ENCODE measurements around the gene MMP10. TPM values are rescaled to one million over a fixed set of nuclear protein-coding genes. Genes with fewer than 3 reads are reported as not detected.

MMP10 gene
- total and polyA plus RNA-seq, 2 donors (not counting 1 experiment from before 2014, with no cell fraction given), result not detected

GRCh38 chr11:102783720-102784119 lies 3.3 kb upstream of the MMP10 start:
- Histone ChIP-seq H4K20me1 (ENCODE audit: control insufficient read depth, insufficient read depth, low read length, poor library complexity, severe bottlenecking) (no peaks in the 10 kb centered on the region), H3K27me3 (replicated peaks in 1 of 4; ENCODE audit: control extremely low read depth in 1 of 4, control insufficient read depth in 3 of 4, insufficient read depth in 4 of 4, low read length in 3 of 4) (peaks cover 0 to 2% (median 0%) of the 10 kb centered on the region in 4 experiments), H3K79me2 (ENCODE audit: control insufficient read depth, insufficient read depth, low read length) (no peaks in the 10 kb centered on the region), H2AFZ (ENCODE audit: insufficient read depth, low read depth, low read length, poor library complexity, severe bottlenecking) (no peak overlapping the region), H3K9ac (ENCODE audit: low read length) (no peak overlapping the region), H3K36me3 (replicated peaks in 1 of 2; ENCODE audit: control extremely low read depth in 1 of 2, control insufficient read depth in 1 of 2, extremely low read depth in 1 of 2, insufficient read depth in 2 of 2, low read length in 1 of 2) (no peaks in the 10 kb centered on the region), H3K9me3 (ENCODE audit: control extremely low read depth in 1 of 3, control insufficient read depth in 2 of 3, insufficient read depth in 1 of 3, low read length in 2 of 3) (no peaks in the 10 kb centered on the region), H3K4me1 (ENCODE audit: control insufficient read depth in 2 of 2, insufficient read depth in 2 of 2, low read length in 2 of 2) (no peaks in the 10 kb centered on the region), H3K27ac (ENCODE audit: low read length in 2 of 2) (no peak overlapping the region), H3K4me2 (replicated peaks; ENCODE audit: low read depth, low read length, poor library complexity, severe bottlenecking) (no peak overlapping the region), H3K4me3 (ENCODE audit: control extremely low read depth in 1 of 5, extremely low read depth in 1 of 5, insufficient read depth in 1 of 5, low read depth in 2 of 5, low read length in 4 of 5) (no peak overlapping the region)
- TF ChIP-seq, protein P1, sequence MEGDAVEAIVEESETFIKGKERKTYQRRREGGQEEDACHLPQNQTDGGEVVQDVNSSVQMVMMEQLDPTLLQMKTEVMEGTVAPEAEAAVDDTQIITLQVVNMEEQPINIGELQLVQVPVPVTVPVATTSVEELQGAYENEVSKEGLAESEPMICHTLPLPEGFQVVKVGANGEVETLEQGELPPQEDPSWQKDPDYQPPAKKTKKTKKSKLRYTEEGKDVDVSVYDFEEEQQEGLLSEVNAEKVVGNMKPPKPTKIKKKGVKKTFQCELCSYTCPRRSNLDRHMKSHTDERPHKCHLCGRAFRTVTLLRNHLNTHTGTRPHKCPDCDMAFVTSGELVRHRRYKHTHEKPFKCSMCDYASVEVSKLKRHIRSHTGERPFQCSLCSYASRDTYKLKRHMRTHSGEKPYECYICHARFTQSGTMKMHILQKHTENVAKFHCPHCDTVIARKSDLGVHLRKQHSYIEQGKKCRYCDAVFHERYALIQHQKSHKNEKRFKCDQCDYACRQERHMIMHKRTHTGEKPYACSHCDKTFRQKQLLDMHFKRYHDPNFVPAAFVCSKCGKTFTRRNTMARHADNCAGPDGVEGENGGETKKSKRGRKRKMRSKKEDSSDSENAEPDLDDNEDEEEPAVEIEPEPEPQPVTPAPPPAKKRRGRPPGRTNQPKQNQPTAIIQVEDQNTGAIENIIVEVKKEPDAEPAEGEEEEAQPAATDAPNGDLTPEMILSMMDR (IDR thresholded peaks at IDR 0.05), result no peak
- no peak for TF ChIP-seq EZH2 (IDR thresholded peaks at IDR 0.05; ENCODE audit: borderline replicate concordance, insufficient read depth, low read depth, low read length, poor library complexity, severe bottlenecking)
- 78% methylated on average over 1 of the region's 2 CpGs for WGBS (ENCODE audit: insufficient coverage)
- no peak overlapping the region for H3K27ac Mint-ChIP-seq
- intact Hi-C loops (cut with micrococcal nuclease), result no loop called here
- no peaks in the 10 kb centered on the region for H3K9me3 Mint-ChIP-seq (ENCODE audit: insufficient read depth)
- ATAC-seq (ENCODE audit: low read depth) (no peak), DNase-seq (no peak)
- H3K4me1 Mint-ChIP-seq, result no peaks in the 10 kb centered on the region
- no peak overlapping the region for H3K4me3 Mint-ChIP-seq
- H3K27me3 Mint-ChIP-seq, result peaks cover 11% of the 10 kb centered on the region
- ChIA-PET POLR2A (no interaction called here), CTCF (no interaction called here)

GRCh38 chr11:102783016-102783415 lies 2.6 kb upstream of the MMP10 start:
- H3K36me3 ChIP-seq (replicated peaks in 1 of 2; ENCODE audit: control extremely low read depth in 1 of 2, control insufficient read depth in 1 of 2, extremely low read depth in 1 of 2, insufficient read depth in 2 of 2, low read length in 1 of 2), result no peaks in the 10 kb centered on the region
- ATAC-seq (ENCODE audit: low read depth) (no peak), DNase-seq (no peak)
- H3K27ac Mint-ChIP-seq, result no peak overlapping the region
- peaks cover 0 to 2% (median 0%) of the 10 kb centered on the region in 4 experiments for H3K27me3 ChIP-seq (replicated peaks in 1 of 4; ENCODE audit: control extremely low read depth in 1 of 4, control insufficient read depth in 3 of 4, insufficient read depth in 4 of 4, low read length in 3 of 4)
- H3K4me1 ChIP-seq (ENCODE audit: control insufficient read depth in 2 of 2, insufficient read depth in 2 of 2, low read length in 2 of 2), result no peaks in the 10 kb centered on the region
- H3K4me2 ChIP-seq (replicated peaks; ENCODE audit: low read depth, low read length, poor library complexity, severe bottlenecking), result no peak overlapping the region
- no peak overlapping the region for H3K4me3 Mint-ChIP-seq
- peaks cover 11% of the 10 kb centered on the region for H3K27me3 Mint-ChIP-seq
- ChIA-PET POLR2A (no interaction called here), CTCF (no interaction called here)
- no peaks in the 10 kb centered on the region for H3K9me3 Mint-ChIP-seq (ENCODE audit: insufficient read depth)
- H2AFZ ChIP-seq (ENCODE audit: insufficient read depth, low read depth, low read length, poor library complexity, severe bottlenecking), result no peak overlapping the region
- H3K9ac ChIP-seq (ENCODE audit: low read length), result no peak overlapping the region
- TF ChIP-seq, protein P1 (IDR thresholded peaks at IDR 0.05), result no peak
- no peak for TF ChIP-seq EZH2 (IDR thresholded peaks at IDR 0.05; ENCODE audit: borderline replicate concordance, insufficient read depth, low read depth, low read length, poor library complexity, severe bottlenecking)
- no peaks in the 10 kb centered on the region for H3K79me2 ChIP-seq (ENCODE audit: control insufficient read depth, insufficient read depth, low read length)
- H3K27ac ChIP-seq (ENCODE audit: low read length in 2 of 2), result no peak overlapping the region
- H4K20me1 ChIP-seq (ENCODE audit: control insufficient read depth, insufficient read depth, low read length, poor library complexity, severe bottlenecking), result no peaks in the 10 kb centered on the region
- no peaks in the 10 kb centered on the region for H3K4me1 Mint-ChIP-seq
- H3K4me3 ChIP-seq (ENCODE audit: control extremely low read depth in 1 of 5, extremely low read depth in 1 of 5, insufficient read depth in 1 of 5, low read depth in 2 of 5, low read length in 4 of 5), result no peak overlapping the region
- H3K9me3 ChIP-seq (ENCODE audit: control extremely low read depth in 1 of 3, control insufficient read depth in 2 of 3, insufficient read depth in 1 of 3, low read length in 2 of 3), result no peaks in the 10 kb centered on the region
- intact Hi-C loops (cut with micrococcal nuclease), result no loop called here

All from B cell (primary cell).